Spleen (tissue), 7 donors: ENCODE results near the gene NFX1.
"Not testable (repeated sequence)": the region's sequence is repeated elsewhere in the genome, so short reads cannot be mapped to it uniquely, and the experiment has no call there.

Source experiments
- CTCF ChIP-seq, 11 experiments: fragments of 200-600 bp in 7 of 11; fragments of 450-650 bp in 4 of 11; sonication (generic) in 4 of 11; IDR thresholded peaks in 8 of 11; conservative IDR thresholded peaks in 3 of 11; 1 replicate in 7 of 11; 2 replicates in 4 of 11; pipeline versions ENCODE4 v1.4.0 to v1.8.0; 2016 to 2021; ENCODE audit warnings: antibody characterized with exemption in 11 of 11, inconsistent platforms in 4 of 11, mild to moderate bottlenecking in 1 of 11
- POLR2A ChIP-seq, 3 donors: fragments of 450-650 bp; IDR thresholded peaks; one replicate each; pipeline ENCODE4 v1.5.1; 2017; ENCODE audit warnings: antibody characterized with exemption in 3 of 3, mild to moderate bottlenecking in 1 of 3
- donor health status: DM: no; HTN: no; CAD: no; lungs with moderate emphysema.
- donor health status: DM: no; HTN: no; CAD: no.
- donor health status: DM: no; HTN: no; CAD: no.

DNA sequence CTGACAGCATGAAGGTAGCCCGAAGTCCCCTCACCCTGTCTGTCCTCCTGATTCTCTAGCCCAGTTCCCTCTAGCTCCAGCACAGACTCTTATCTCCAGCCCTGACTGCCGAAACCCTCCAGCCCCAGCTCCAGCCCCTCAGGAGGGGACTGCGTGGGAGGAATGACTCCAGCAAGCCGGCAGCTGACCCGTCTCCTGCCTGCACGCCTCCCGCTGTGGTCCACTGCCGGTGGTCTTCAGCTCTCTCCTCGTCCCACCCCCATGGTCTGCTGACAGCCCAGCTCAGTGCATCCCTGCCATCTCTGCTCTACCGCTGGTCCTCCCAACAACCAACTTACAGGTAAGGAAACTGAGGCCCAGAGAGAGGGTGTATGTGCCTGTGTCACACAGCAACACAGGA is 111.5 kb downstream of the NFX1 start:
- not testable (repeated sequence) for TF ChIP-seq CTCF (IDR thresholded peaks at IDR 0.05 in 8 of 11, conservative IDR thresholded peaks at IDR 0.05 in 3 of 11); POLR2A (IDR thresholded peaks at IDR 0.05)
